Loucy (cell line): ENCODE results near the gene MBP.
"Not testable (repeated sequence)": the region's sequence is repeated elsewhere in the genome, so short reads cannot be mapped to it uniquely, and the experiment has no call there.

Experiments used
- H2AFZ ChIP-seq: fragments of 200-600 bp; sonication (generic); 2 replicates; pipeline ENCODE4 v1.6.0; 2016; ENCODE audit warnings: antibody characterized with exemption, mild to moderate bottlenecking, low read length, moderate library complexity
- H3F3A ChIP-seq: fragments of 200-600 bp; 2 replicates; pipeline ENCODE4 v1.6.0; 2016; ENCODE audit warnings: antibody characterized with exemption, low read depth, mild to moderate bottlenecking
- H3K27me3 ChIP-seq: fragments of 200-600 bp; sonication (generic); 2 replicates; pipeline ENCODE4 v1.6.1; 2014; ENCODE audit warnings: low read length, mild to moderate bottlenecking; ENCODE audit not compliant: insufficient read depth, poor library complexity, severe bottlenecking
- H3K36me3 ChIP-seq: fragments of 200-600 bp; sonication (generic); 2 replicates; pipeline ENCODE4 v1.6.1; 2016; ENCODE audit warnings: low read length; ENCODE audit not compliant: insufficient read depth
- H3K4me1 ChIP-seq: fragments of 200-600 bp; sonication (generic); 2 replicates; pipeline ENCODE4 v1.5.1; 2014; ENCODE audit warnings: low read length, mild to moderate bottlenecking; ENCODE audit not compliant: insufficient read depth, poor library complexity, severe bottlenecking
- H3K4me2 ChIP-seq: fragments of 200-600 bp; sonication (generic); 2 replicates; pipeline ENCODE4 v1.6.0; 2014; ENCODE audit warnings: antibody characterized with exemption, low read length, low read depth, mild to moderate bottlenecking; ENCODE audit not compliant: poor library complexity, severe bottlenecking
- H3K4me3 ChIP-seq: fragments of 200-600 bp; sonication (generic); 2 replicates; pipeline ENCODE4 v1.5.1; 2014; ENCODE audit warnings: low read length, mild to moderate bottlenecking, mixed read lengths; ENCODE audit not compliant: poor library complexity, severe bottlenecking
- H3K79me2 ChIP-seq: fragments of 200-600 bp; sonication (generic); 2 replicates; pipeline ENCODE4 v1.6.1; 2014; ENCODE audit warnings: low read length; ENCODE audit not compliant: insufficient read depth
- H3K9ac ChIP-seq: fragments of 200-600 bp; sonication (generic); 2 replicates; pipeline ENCODE4 v1.6.0; 2014; ENCODE audit warnings: mild to moderate bottlenecking, low read depth, low read length, moderate library complexity; ENCODE audit not compliant: poor library complexity, severe bottlenecking
- H3K9me2 ChIP-seq: fragments of 200-600 bp; sonication (generic); replicated peaks from 2 replicates; pipeline ENCODE4 v1.6.1; 2016; ENCODE audit warnings: low read depth, low read length, mixed read lengths
- H3K9me3 ChIP-seq: fragments of 200-600 bp; sonication (generic); 2 replicates; pipeline ENCODE4 v1.6.1; 2014; ENCODE audit warnings: mild to moderate bottlenecking, antibody characterized with exemption, low read length, low read depth; ENCODE audit not compliant: insufficient read depth
- H4K20me1 ChIP-seq: fragments of 200-600 bp; sonication (generic); 2 replicates; pipeline ENCODE4 v1.6.0; 2014; ENCODE audit warnings: antibody characterized with exemption, low read length, mild to moderate bottlenecking; ENCODE audit not compliant: insufficient read depth, poor library complexity, severe bottlenecking
- CTCF ChIP-seq: fragments of 200-600 bp; sonication (generic); conservative IDR thresholded peaks from 2 replicates; pipeline ENCODE4 v1.5.1; 2014; ENCODE audit warnings: mild to moderate bottlenecking, antibody characterized with exemption, low read length
- EZH2phosphoT487 ChIP-seq: fragments of 200-600 bp; IDR thresholded peaks from 2 replicates; pipeline ENCODE4 v1.6.1; 2018; ENCODE audit warnings: antibody characterized with exemption, mild to moderate bottlenecking, moderate library complexity, borderline replicate concordance

Gene MBP

DNA sequence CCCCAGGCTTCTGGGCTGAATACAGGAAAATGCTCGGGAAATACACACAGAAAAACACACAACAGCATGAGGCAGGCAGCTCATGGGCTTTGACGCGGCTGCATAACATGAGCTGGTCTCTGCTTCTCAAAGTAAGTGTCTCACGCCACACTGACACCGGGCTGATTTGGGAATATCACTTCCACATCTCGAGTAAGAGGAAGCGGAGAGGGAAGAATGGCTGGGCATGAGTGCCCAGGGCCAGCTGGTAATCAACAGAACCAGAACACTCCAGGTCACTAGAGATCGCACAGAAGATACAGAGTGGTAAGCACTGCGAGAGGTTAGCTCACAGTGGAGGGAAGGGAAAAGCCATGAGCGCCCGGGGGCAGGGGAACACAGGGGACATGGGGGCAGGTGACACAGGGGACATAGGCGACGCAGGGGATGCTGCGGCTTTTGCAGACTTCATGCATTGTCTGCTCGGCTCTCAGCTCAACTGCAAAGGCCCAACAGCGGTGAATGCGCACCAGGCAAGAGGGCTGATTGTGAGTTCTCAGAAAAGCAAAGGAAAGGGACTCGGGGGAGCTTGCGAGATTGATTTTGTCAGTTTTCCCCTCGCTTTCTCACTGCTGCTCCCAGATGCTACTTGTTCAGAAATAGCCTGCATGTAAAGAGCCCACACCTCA is 141.4 kb downstream of the MBP start:
- H3K4me1 ChIP-seq, result peaks cover 13% of the 10 kb centered on the region
- no peaks in the 10 kb centered on the region for H3K9me2 ChIP-seq
- H3F3A ChIP-seq, result no peaks in the 10 kb centered on the region
- H3K4me2 ChIP-seq, result no peak overlapping the region
- no peaks in the 10 kb centered on the region for H4K20me1 ChIP-seq
- H3K27me3 ChIP-seq, result no peaks in the 10 kb centered on the region
- no peak overlapping the region for H3K4me3 ChIP-seq
- H2AFZ ChIP-seq, result no peak overlapping the region
- H3K36me3 ChIP-seq, result no peaks in the 10 kb centered on the region
- no peaks in the 10 kb centered on the region for H3K9me3 ChIP-seq
- no peak for TF ChIP-seq EZH2phosphoT487
- no peak for TF ChIP-seq CTCF
- no peaks in the 10 kb centered on the region for H3K79me2 ChIP-seq
- no peak overlapping the region for H3K9ac ChIP-seq

DNA sequence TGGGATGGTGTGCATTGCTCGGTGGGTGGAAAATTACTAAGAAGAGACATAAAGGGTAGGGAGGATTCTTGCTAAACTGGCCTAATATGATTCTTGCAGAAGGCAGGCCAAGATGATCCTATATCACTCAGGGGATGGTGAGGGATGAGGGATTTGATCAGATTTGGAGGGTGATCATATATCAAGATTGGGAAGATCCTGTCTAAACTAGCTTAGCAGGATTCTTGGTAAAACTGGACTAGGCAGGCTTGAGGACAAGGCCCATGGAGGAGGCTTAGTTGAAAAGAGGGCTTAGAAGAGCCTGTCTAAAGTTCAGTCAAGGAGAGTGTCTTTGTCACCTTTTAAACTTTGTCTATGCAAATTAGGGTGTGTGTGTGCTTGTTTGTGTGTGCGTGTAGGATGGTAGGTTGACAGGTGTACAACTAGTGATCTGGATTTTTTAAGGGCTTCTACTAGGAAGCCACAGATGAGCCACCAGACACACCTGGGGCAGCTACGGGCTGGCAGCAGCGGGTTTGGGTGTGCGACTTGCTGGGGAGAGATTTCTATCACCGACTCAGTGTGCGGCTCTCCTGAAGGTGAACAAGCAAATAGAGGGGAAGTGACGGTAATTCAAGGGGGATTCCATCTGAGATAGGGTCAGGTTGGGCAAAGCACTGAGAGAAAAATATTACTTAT is 142.1 kb downstream of the MBP start:
- not testable (repeated sequence) for H3K4me2 ChIP-seq

DNA sequence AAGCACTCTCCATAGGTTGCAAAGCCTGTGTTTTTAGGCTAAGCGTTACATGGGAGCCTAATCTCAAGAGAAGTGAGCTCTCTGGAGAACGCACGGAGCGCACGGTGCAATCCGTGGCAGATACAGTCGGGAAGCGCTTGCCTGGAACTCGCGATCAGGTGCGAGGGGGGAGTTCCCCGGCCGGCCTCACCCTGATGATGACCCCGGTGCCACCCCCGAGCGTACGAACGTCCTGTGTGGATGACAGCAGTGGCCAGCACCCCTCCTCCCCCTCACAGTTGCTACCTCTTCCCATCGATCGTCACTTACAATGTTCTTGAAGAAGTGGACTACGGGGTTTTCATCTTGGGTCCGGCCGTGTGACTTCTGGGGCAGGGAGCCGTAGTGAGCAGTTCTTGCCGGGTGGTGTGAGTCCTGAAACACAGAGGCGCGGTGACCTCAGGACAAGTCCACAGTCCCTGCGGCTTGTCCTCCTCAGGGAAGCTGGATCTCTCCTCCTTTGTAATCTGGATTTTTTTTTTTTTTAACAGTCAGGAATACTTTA is 142.9 kb downstream of the MBP start:
- Histone ChIP-seq H3K9ac (no peak overlapping the region), H3F3A (no peaks in the 10 kb centered on the region), H3K9me3 (no peaks in the 10 kb centered on the region), H3K4me3 (no peak overlapping the region), H3K4me2 (no peak overlapping the region), H3K4me1 (peaks cover 3% of the 10 kb centered on the region), H2AFZ (no peak overlapping the region), H4K20me1 (no peaks in the 10 kb centered on the region), H3K79me2 (no peaks in the 10 kb centered on the region), H3K27me3 (no peaks in the 10 kb centered on the region), H3K36me3 (no peaks in the 10 kb centered on the region), H3K9me2 (no peaks in the 10 kb centered on the region)
- TF ChIP-seq CTCF, result no peak
- no peak for TF ChIP-seq EZH2phosphoT487

More for the DNA sequence above, 142.1 kb downstream of the MBP start:
- H3K9me3 ChIP-seq, H3F3A ChIP-seq, H2AFZ ChIP-seq, H3K9ac ChIP-seq, H3K79me2 ChIP-seq, H3K4me1 ChIP-seq, H4K20me1 ChIP-seq, H3K27me3 ChIP-seq, H3K9me2 ChIP-seq, H3K4me3 ChIP-seq, H3K36me3 ChIP-seq: not testable (repeated sequence)
